PFSK-1 (cell line): ENCODE data around the gene SLCO1C1.

Source experiments
- FOXP2 ChIP-seq: optimal IDR thresholded peaks from 2 replicates; pipeline ENCODE3; 2011; ENCODE audit warnings: borderline replicate concordance, control low read depth, inconsistent platforms; ENCODE audit not compliant: insufficient read depth; ENCODE audit errors: extremely low read length, extremely low read depth
- POLR2AphosphoS5 ChIP-seq: IDR thresholded peaks from 2 replicates; pipeline ENCODE4 v1.6.1; 2012; ENCODE audit warnings: low read depth, mild to moderate bottlenecking, control low read depth, low read length, moderate library complexity
- SIN3A ChIP-seq: IDR thresholded peaks from 2 replicates; pipeline ENCODE4 v1.6.1; 2012; ENCODE audit warnings: mild to moderate bottlenecking, low read length, moderate library complexity, borderline replicate concordance; ENCODE audit not compliant: insufficient read depth
- TAF1 ChIP-seq: IDR thresholded peaks from 2 replicates; pipeline ENCODE4 v1.6.1; 2012; ENCODE audit warnings: low read length, control low read depth, borderline replicate concordance; ENCODE audit not compliant: insufficient read depth
- TF ChIP-seq, protein P1 (sequence below), 2 experiments: IDR thresholded peaks; 2 replicates each; pipeline versions ENCODE4 v1.6.1 to v1.8.0; 2011 to 2012; ENCODE audit warnings: low read depth in 2 of 2, low read length in 2 of 2, control low read depth in 1 of 2, inconsistent platforms in 1 of 2, mild to moderate bottlenecking in 1 of 2, moderate library complexity in 1 of 2; ENCODE audit not compliant: insufficient read depth in 1 of 2

SLCO1C1 gene

DNA sequence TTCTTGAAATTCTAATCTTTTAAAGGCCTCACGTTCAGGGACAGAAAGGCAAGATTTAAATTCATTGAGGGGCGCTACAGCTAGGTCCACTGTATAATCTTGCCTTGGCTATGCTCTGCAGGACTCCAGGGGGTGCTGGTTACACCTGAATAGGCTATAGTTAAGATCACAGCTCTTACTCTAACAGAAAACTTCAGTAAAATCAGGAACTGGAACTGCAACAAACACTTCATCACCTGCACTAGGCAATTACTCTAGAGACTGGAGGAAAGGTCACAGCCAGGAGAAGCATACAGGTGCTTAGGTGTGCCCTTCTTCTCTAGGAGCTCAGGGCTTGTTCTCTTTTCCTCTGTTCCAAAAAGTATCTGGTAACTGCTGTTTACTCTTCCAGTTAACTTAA, 20.9 kb downstream of the SLCO1C1 start:
- no peak for TF ChIP-seq SIN3A
- TF ChIP-seq, protein P1, sequence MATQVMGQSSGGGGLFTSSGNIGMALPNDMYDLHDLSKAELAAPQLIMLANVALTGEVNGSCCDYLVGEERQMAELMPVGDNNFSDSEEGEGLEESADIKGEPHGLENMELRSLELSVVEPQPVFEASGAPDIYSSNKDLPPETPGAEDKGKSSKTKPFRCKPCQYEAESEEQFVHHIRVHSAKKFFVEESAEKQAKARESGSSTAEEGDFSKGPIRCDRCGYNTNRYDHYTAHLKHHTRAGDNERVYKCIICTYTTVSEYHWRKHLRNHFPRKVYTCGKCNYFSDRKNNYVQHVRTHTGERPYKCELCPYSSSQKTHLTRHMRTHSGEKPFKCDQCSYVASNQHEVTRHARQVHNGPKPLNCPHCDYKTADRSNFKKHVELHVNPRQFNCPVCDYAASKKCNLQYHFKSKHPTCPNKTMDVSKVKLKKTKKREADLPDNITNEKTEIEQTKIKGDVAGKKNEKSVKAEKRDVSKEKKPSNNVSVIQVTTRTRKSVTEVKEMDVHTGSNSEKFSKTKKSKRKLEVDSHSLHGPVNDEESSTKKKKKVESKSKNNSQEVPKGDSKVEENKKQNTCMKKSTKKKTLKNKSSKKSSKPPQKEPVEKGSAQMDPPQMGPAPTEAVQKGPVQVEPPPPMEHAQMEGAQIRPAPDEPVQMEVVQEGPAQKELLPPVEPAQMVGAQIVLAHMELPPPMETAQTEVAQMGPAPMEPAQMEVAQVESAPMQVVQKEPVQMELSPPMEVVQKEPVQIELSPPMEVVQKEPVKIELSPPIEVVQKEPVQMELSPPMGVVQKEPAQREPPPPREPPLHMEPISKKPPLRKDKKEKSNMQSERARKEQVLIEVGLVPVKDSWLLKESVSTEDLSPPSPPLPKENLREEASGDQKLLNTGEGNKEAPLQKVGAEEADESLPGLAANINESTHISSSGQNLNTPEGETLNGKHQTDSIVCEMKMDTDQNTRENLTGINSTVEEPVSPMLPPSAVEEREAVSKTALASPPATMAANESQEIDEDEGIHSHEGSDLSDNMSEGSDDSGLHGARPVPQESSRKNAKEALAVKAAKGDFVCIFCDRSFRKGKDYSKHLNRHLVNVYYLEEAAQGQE (IDR thresholded peaks at IDR 0.05; ENCODE audit: insufficient read depth in 1 of 2, low read depth in 2 of 2, low read length in 2 of 2) = no peak

DNA sequence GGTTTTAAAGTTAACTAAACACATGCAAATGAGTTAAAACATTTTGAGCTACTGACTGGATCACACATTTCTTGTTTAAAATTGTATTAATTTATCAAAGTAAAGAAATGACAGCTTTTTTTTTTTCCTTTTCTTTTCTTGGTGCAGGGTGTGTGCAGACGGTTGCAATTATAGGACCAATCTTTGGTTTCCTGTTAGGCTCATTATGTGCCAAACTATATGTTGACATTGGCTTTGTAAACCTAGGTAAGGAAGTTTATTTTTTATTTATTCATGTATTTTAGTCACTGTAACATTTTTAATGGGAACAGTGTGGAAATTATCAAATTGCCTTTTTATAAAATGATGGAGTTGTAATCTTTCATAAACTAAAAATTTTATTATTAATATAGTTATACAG, 21.9 kb downstream of the SLCO1C1 start:
- TF ChIP-seq FOXP2 = no peak
- TF ChIP-seq, protein P1 (IDR thresholded peaks at IDR 0.05; ENCODE audit: insufficient read depth in 1 of 2, low read depth in 2 of 2, low read length in 2 of 2) = no peak
- no peak for TF ChIP-seq SIN3A
- no peak for TF ChIP-seq POLR2AphosphoS5
- TF ChIP-seq TAF1 = no peak

DNA sequence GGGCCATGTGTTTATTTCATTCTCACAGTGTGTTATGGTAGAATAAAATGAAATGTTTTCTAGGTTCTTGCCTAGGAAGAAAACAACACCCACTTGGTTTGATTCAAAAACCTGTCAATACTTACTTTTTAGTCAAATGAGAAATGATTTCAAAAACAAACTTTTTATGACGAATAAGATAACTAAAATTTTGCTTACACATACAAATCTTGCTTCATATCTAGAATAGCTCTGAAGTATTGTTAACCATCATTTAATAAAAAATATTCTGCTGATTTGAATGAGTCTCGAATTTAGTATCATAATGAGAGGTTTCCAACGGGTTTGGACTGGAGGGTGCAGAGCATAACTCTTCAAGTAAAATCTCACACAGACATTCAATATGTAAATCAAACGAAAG, 23.2 kb downstream of the SLCO1C1 start:
- TF ChIP-seq SIN3A (no peak), TAF1 (no peak), POLR2AphosphoS5 (no peak), FOXP2 (no peak)
- TF ChIP-seq, protein P1 (IDR thresholded peaks at IDR 0.05; ENCODE audit: insufficient read depth in 1 of 2, low read depth in 2 of 2, low read length in 2 of 2) = no peak

DNA sequence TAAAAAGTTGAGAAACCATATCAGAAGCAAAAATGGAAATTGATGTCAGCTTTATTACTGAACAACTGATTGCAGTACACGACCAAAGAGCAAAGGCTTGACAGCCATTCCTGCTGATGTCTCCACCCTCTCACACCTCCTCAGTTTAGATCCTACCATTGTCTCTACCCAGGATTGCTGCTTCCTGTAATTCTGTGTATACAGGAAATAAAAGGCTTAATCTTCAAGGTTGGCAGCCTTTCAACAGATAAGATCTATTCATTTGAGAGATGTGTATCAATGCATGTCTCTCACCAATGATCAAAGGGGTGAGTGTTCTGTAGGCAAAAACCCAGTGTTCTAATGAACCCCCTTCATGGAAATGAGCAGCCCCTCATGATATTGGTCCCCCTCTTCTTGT, 27.0 kb downstream of the SLCO1C1 start:
- no peak for TF ChIP-seq TAF1
- TF ChIP-seq SIN3A = no peak
- TF ChIP-seq, protein P1 (IDR thresholded peaks at IDR 0.05; ENCODE audit: insufficient read depth in 1 of 2, low read depth in 2 of 2, low read length in 2 of 2) = no peak
- no peak for TF ChIP-seq POLR2AphosphoS5
- no peak for TF ChIP-seq FOXP2

DNA sequence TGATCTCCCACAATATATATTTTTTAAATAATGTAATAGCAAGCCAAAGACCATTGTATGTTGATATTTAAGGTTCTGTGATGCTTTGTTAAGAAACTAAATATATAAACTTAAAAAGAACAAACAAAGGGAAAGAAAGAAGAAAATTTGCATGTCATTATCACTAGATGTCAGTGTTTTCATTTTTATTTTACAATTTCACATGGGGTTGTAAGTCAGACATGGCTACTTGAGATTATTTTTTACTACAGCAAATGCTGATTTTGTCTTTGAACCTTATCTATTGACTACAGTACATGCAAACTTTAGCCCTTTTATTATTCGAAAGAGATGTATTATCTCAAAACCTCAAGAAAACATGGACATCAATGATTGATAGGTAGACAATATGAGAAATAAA, 36.1 kb downstream of the SLCO1C1 start:
- no peak for TF ChIP-seq SIN3A
- no peak for TF ChIP-seq FOXP2
- TF ChIP-seq, protein P1 (IDR thresholded peaks at IDR 0.05; ENCODE audit: insufficient read depth in 1 of 2, low read depth in 2 of 2, low read length in 2 of 2) = no peak
- no peak for TF ChIP-seq POLR2AphosphoS5
- TF ChIP-seq TAF1 = no peak
